ENCODE results near the gene CORO2A.

- TF ChIP-seq CTCF (IDR thresholded peaks at IDR 0.05) (no peak), POLR2A (IDR thresholded peaks at IDR 0.05) (no peak)
These were observed 44.6 kb upstream of the CORO2A start for GRCh38 chr9:98236901-98237487.

All from heart left ventricle (tissue), 13 donors.